ENCODE data around the gene PRKACB. TPM values are rescaled to one million over a fixed set of nuclear protein-coding genes. Genes with fewer than 3 reads are reported as not detected.

The PRKACB gene
- total RNA-seq, 2 experiments from 2014 or later, result 20.1 to 22.7 TPM

DNA sequence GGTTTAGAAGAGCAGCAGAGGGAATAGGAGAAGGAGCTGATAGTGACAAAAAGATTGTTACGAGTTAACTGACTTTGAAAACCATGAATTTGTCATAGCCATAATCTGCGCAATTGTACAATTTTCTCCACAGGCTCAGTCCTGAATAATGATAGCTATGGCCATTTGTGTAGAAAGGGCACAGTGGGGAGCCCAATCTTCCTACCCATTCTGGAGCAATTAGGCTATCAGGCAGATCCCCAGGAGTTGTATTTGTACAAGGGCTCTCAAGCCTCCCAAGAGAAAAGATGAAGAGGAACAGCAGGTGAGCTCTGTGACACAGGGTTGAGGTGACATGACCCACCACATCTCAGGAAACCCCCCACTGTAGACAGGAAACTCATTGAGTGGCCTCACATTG, 115.3 kb downstream of the PRKACB start:
- POLR2A ChIA-PET, result no interaction called here
- CTCF ChIA-PET, result no interaction called here
- Mint-ChIP-seq H3K36me3 (no peaks in the 10 kb centered on the region), H3K4me1 (ENCODE audit: low read depth) (no peaks in the 10 kb centered on the region), H3K9me3 (no peaks in the 10 kb centered on the region), H3K4me3 (no peak overlapping the region), H3K27ac (no peak overlapping the region), H3K27me3 (no peaks in the 10 kb centered on the region)
- intact Hi-C loops (cut with micrococcal nuclease), result no loop called here
- no peak for DNase-seq

DNA sequence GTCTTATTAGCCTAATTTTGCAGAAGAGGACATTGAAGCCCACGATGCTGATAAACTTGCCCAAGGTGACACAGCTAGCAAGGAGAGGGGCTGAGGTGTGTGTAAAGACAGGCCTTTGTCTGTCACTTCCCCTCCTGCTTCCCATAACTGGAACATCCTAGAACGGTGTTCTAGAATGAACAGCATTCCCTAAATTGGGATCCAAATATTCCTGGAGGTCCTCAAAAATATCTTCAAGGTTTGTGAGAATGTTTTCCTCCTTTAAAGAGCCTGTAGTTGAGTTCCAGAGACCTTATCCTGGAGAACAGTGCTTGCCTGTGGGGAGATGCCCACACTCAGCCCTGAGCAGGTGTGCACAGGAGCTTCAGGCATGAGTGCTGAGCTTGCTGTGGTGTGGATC, 115.9 kb downstream of the PRKACB start:
- H3K27ac Mint-ChIP-seq, result no peak overlapping the region
- no peaks in the 10 kb centered on the region for H3K36me3 Mint-ChIP-seq
- no peaks in the 10 kb centered on the region for H3K4me1 Mint-ChIP-seq (ENCODE audit: low read depth)
- no peaks in the 10 kb centered on the region for H3K27me3 Mint-ChIP-seq
- DNase-seq, result no peak
- no peaks in the 10 kb centered on the region for H3K9me3 Mint-ChIP-seq
- ChIA-PET CTCF (no interaction called here), POLR2A (no interaction called here)
- H3K4me3 Mint-ChIP-seq, result no peak overlapping the region
- intact Hi-C loops (cut with micrococcal nuclease), result no loop called here

DNA sequence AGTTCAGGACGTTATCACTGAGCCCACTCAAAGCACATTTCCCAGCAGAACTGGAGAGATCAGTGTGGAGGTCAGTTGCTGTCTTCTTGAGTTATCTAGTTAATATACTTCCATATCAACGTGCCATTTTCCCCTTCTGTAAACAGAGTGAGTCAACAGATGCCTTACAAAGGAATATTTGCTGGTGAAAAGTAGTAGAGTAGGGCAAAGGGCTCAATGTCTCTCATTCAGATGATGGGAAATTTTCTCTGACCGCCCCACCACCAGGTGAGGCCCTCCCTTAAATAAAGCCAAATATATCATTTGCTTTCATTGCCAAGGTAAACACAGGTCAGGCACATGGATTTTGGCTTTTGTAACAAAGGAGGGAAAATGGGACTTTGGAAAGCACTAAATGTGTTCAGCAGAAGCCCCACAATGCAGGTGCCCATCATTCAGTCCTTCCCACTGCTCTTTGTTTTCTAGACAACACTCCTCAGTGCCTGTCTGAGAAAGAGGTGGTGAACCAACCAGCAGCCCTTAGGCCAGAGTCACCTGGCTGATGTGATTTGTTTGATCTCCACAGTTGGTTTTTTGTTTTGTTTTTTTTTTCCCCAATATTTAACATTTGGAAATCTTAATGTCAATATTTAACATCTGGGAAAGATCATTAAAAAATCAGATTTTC, 116.9 kb downstream of the PRKACB start:
- ChIA-PET POLR2A (no interaction called here), CTCF (no interaction called here)
- no peaks in the 10 kb centered on the region for H3K4me1 Mint-ChIP-seq (ENCODE audit: low read depth)
- intact Hi-C loops (cut with micrococcal nuclease), result no loop called here
- H3K9me3 Mint-ChIP-seq, result no peaks in the 10 kb centered on the region
- H3K36me3 Mint-ChIP-seq, result no peaks in the 10 kb centered on the region
- H3K27ac Mint-ChIP-seq, result no peak overlapping the region
- H3K4me3 Mint-ChIP-seq, result no peak overlapping the region
- DNase-seq, result no peak
- H3K27me3 Mint-ChIP-seq, result no peaks in the 10 kb centered on the region

DNA sequence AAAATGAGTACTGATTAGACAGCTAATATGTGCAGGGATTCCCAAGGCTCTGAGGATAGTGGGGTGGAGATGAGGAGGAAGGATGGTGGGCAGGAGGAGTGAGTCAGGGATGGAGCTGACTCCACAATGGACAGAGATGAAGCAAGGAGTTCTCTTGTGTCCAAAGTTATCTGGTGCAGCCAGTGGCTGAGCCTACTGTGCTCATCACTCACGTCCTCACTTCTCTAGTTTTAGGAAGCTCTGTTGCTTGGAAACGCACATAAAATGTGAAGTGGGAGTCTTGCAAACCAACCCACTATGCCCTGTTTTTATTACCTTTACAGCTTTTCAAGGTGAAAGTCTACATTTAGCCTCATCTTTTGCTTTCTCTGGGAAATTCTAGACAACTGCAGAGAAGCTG, 120.9 kb downstream of the PRKACB start:
- H3K36me3 Mint-ChIP-seq, result no peaks in the 10 kb centered on the region
- intact Hi-C loops (cut with micrococcal nuclease), result no loop called here
- ChIA-PET POLR2A (no interaction called here), CTCF (interaction anchor here (1.0 to 1.3 kb wide), 2 partner anchors 177 to 194 kb away, joined by 3 read pairs; no protein-coding TSS in a partner anchor)
- H3K27ac Mint-ChIP-seq, result no peak overlapping the region
- no peak for DNase-seq
- no peaks in the 10 kb centered on the region for H3K27me3 Mint-ChIP-seq
- no peaks in the 10 kb centered on the region for H3K9me3 Mint-ChIP-seq
- no peaks in the 10 kb centered on the region for H3K4me1 Mint-ChIP-seq (ENCODE audit: low read depth)
- no peak overlapping the region for H3K4me3 Mint-ChIP-seq

DNA sequence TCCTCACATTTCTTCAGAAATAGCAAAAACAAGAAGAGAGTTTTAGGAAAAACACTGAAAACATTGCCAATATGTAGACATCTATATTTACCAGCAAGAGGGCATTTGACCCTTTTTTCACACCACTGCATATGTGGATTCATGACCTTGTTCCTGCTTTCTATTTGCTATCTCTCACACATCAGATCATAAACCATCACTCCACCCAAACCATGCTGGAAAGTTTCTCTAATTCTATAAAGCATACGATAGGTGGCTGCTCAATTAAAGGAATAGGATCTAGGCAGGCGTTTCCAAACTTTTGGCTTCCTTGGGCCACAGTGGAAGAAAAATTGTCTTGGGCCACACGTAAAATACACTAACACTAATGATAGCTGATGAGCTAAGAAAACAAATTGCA, 121.8 kb downstream of the PRKACB start:
- Mint-ChIP-seq H3K4me1 (ENCODE audit: low read depth) (peaks cover under 1% of the 10 kb centered on the region), H3K4me3 (no peak overlapping the region), H3K36me3 (no peaks in the 10 kb centered on the region), H3K27me3 (no peaks in the 10 kb centered on the region), H3K27ac (no peak overlapping the region), H3K9me3 (no peaks in the 10 kb centered on the region)
- POLR2A ChIA-PET, result no interaction called here
- intact Hi-C loops (cut with micrococcal nuclease), result no loop called here
- DNase-seq, result no peak
- CTCF ChIA-PET, result no interaction called here

DNA sequence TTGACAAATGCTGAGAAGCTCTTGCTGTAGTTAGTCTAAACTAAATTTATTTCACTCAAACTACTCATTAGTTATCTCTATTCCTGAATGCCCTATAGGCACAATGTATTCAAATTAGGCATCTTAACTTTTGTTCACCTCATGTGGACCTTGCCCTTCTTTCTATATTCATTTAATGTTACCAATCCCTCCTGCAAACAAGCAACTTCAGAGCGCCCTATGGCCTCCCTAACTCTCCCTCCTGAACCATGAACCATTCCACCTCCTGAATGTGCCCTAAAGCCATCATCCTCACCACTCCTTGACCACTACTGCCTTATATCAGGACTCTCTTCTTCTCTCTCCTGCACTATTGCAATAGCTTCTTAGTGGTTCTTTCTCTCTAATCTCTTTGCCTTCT, 122.7 kb downstream of the PRKACB start:
- Mint-ChIP-seq H3K4me3 (no peak overlapping the region), H3K36me3 (no peaks in the 10 kb centered on the region), H3K27me3 (no peaks in the 10 kb centered on the region), H3K4me1 (ENCODE audit: low read depth) (peaks cover 5% of the 10 kb centered on the region), H3K9me3 (no peaks in the 10 kb centered on the region), H3K27ac (no peak overlapping the region)
- POLR2A ChIA-PET, result no interaction called here
- no peak for DNase-seq
- CTCF ChIA-PET, result no interaction called here
- intact Hi-C loops (cut with micrococcal nuclease), result no loop called here

DNA sequence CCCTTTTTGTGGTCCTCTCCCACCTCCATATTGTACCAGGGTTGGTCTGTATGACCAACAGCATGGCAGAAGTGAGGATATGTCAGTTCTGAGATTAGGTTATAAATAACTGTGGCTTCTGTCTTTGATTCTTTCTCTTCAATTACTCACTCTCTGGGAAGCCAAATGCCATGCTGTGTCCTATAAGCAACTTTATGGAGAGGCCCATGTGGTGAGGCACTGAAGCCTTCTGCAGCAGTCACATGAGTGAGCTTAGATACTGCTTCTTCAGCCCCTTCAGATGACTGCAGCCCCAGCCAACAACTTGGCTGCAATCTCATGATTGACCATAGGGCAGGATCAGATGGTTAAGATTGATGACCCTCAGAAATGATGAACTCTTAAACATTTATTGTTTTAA, 123.4 kb downstream of the PRKACB start:
- ChIA-PET POLR2A (no interaction called here), CTCF (no interaction called here)
- intact Hi-C loops (cut with micrococcal nuclease), result no loop called here
- no peak overlapping the region for H3K4me3 Mint-ChIP-seq
- no peak overlapping the region for H3K27ac Mint-ChIP-seq
- H3K27me3 Mint-ChIP-seq, result no peaks in the 10 kb centered on the region
- DNase-seq, result no peak
- H3K4me1 Mint-ChIP-seq (ENCODE audit: low read depth), result peaks cover 5% of the 10 kb centered on the region
- H3K36me3 Mint-ChIP-seq, result no peaks in the 10 kb centered on the region
- H3K9me3 Mint-ChIP-seq, result no peaks in the 10 kb centered on the region

DNA sequence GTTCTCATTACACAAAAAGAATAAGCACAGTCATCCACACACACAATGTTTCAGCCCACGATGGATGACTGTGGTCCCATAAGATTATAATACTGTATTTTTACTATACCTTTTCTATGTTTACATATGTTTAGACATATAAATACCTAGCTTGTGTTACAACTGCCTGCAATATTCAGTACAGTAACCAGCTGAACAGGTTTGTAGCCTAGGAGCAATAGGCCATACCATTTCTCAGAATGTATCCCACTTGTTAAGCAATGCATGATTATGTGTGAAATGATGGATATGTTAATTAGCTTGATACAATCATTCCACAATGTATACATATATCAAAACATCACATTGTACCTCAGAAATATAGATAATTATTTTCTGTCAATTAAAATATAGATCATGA, 124.3 kb downstream of the PRKACB start:
- no peaks in the 10 kb centered on the region for H3K9me3 Mint-ChIP-seq
- H3K36me3 Mint-ChIP-seq, result no peaks in the 10 kb centered on the region
- DNase-seq, result no peak
- no peak overlapping the region for H3K27ac Mint-ChIP-seq
- ChIA-PET CTCF (no interaction called here), POLR2A (no interaction called here)
- H3K4me1 Mint-ChIP-seq (ENCODE audit: low read depth), result peaks cover 5% of the 10 kb centered on the region
- no peak overlapping the region for H3K4me3 Mint-ChIP-seq
- no peaks in the 10 kb centered on the region for H3K27me3 Mint-ChIP-seq
- intact Hi-C loops (cut with micrococcal nuclease), result no loop called here

DNA sequence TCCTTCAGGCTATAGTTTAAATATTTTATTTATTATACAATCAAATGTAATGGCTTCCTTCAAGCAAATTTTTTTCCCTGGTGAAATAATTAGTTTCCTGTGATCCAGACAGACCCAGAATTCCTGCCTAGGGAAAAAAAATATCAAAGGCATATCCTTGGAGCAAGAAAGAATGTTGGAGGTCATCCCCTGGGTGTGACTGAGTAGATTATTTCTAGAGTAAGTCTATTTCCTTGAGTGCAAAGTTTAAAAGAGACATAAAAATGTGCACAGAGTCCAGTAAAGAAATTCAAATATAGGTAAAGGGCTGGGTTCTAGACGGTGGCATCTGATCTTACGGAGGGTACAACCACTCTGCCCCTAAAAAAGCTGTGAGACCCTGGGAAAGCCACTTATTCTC, 125.2 kb downstream of the PRKACB start:
- H3K4me3 Mint-ChIP-seq, result no peak overlapping the region
- no peaks in the 10 kb centered on the region for H3K9me3 Mint-ChIP-seq
- CTCF ChIA-PET, result no interaction called here
- no peak for DNase-seq
- intact Hi-C loops (cut with micrococcal nuclease), result no loop called here
- POLR2A ChIA-PET, result no interaction called here
- H3K27me3 Mint-ChIP-seq, result no peaks in the 10 kb centered on the region
- peaks cover 5% of the 10 kb centered on the region for H3K4me1 Mint-ChIP-seq (ENCODE audit: low read depth)
- no peak overlapping the region for H3K27ac Mint-ChIP-seq
- H3K36me3 Mint-ChIP-seq, result no peaks in the 10 kb centered on the region

DNA sequence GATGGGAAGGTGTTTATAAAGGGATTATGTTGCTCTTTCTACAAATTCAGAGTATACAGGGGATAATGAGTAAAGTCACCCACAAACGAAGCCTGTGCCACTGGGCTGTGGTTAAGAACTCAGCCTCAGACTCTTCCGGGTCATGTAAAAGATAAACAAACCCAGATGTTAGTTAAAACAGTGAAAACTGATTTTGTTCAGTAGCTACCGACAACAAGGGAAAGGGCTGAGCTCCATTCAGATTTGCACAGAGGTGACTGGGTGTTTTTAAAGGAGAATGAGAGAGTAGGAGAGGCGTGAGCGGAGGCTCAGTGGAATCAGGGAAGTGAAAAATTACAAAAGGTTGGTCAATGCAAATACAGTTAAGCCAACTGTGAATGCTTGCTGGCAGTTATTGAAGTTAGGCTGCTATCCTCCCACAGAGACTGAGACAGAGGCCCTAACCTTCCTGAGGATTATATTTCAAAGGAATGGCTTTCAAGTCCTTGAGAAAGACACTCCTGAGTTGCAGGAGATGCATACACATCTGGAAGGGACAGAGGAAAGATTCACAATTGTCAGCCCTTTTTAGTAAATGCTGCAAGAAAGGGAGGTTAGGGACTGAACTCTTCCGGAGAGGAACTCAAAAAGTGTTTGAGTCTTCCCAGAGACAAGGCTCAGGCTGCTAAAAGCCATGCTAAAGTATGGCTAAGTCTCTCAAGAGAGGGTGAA, 127.5 kb downstream of the PRKACB start:
- ChIA-PET CTCF (interaction anchor here (0.6 kb wide), 1 partner anchor 469 kb away, joined by 3 read pairs; no protein-coding TSS in a partner anchor), POLR2A (no interaction called here)
- Mint-ChIP-seq H3K27ac (no peak overlapping the region), H3K27me3 (no peaks in the 10 kb centered on the region), H3K9me3 (no peaks in the 10 kb centered on the region), H3K4me1 (ENCODE audit: low read depth) (peaks cover 5% of the 10 kb centered on the region), H3K36me3 (no peaks in the 10 kb centered on the region), H3K4me3 (no peak overlapping the region)
- intact Hi-C loops (cut with micrococcal nuclease), result no loop called here
- no peak for DNase-seq

DNA sequence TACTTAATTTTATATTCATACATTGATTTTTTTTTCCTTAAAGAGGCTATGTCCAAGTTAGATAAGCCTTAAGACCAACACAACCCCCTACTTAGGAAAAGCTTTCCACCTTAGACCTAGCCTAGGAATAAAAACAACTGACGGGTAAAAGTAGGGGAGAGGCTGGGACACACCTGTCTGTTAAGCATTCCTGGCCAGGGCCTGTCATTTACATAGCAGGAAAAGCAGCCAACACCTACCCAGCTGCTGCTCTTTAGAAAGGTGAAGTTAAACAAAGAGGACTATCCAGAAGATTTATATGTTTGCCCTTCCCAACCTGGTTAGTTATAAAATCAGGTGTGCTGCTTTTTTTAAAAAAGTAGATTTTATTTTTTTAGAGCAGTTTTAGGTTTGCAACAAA, 128.3 kb downstream of the PRKACB start:
- no peak overlapping the region for H3K4me3 Mint-ChIP-seq
- peaks cover 5% of the 10 kb centered on the region for H3K4me1 Mint-ChIP-seq (ENCODE audit: low read depth)
- H3K27ac Mint-ChIP-seq, result no peak overlapping the region
- no peaks in the 10 kb centered on the region for H3K9me3 Mint-ChIP-seq
- POLR2A ChIA-PET, result no interaction called here
- no peak for DNase-seq
- intact Hi-C loops (cut with micrococcal nuclease), result no loop called here
- no peaks in the 10 kb centered on the region for H3K36me3 Mint-ChIP-seq
- CTCF ChIA-PET, result interaction anchor here (0.6 kb wide), 1 partner anchor 469 kb away, joined by 3 read pairs; no protein-coding TSS in a partner anchor
- H3K27me3 Mint-ChIP-seq, result no peaks in the 10 kb centered on the region

DNA sequence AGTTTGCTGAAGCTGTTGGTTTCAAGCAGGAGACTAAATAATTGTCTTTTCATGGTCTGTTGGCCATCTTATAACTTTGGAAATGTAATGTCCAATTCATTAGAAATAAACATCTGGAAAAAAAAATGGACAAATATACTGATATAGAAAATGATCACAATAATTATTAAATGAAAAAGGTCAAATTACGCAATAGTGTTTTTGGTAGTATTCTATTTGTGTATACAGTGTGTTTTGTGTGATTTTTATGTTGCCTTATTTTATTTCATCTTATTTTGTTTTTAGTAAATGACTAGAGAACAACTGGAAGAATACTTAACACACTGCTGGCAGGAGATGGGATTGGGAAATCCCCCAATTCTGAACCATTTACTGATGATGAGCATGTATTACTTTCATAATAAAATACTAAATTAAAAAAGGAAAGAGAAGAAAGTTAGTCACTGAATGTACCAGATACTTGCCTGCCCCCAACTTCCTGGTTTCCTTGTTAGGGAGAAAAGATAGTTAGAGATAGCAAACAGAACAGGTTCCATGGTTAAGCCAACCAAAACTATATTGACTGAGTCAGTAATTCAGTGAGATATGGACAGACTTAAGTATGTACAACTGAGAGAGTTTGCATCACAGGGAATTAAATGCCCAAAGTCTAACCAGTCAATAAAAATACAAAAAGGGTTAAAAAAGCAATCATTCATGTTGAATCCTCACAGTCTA, 133.4 kb downstream of the PRKACB start:
- Mint-ChIP-seq H3K27ac (no peak overlapping the region), H3K9me3 (no peaks in the 10 kb centered on the region), H3K36me3 (no peaks in the 10 kb centered on the region), H3K4me1 (ENCODE audit: low read depth) (no peaks in the 10 kb centered on the region), H3K4me3 (no peak overlapping the region), H3K27me3 (peaks cover 2% of the 10 kb centered on the region)
- intact Hi-C loops (cut with micrococcal nuclease), result no loop called here
- DNase-seq, result no peak
- ChIA-PET POLR2A (no interaction called here), CTCF (no interaction called here)

DNA sequence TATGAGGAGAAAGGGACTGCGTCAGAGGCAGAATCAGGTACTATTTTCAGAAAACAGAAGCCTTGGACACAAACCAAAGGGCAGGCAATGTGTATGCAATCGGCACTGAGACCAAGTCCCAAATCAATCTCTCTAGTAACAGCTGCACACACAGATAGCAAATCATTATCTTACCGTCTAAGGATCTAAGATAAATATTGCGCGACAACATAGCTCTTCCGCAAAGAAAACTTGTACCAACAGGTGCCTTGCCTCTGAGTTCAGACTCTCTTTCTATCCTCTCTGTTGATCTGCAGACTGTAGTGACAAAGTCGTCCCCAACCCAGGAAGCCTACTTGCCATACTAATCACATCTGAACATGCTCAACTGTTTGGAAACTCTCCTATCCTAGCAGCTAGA, 134.8 kb downstream of the PRKACB start:
- H3K4me1 Mint-ChIP-seq (ENCODE audit: low read depth), result no peaks in the 10 kb centered on the region
- no peaks in the 10 kb centered on the region for H3K36me3 Mint-ChIP-seq
- ChIA-PET POLR2A (no interaction called here), CTCF (no interaction called here)
- no peak overlapping the region for H3K27ac Mint-ChIP-seq
- H3K4me3 Mint-ChIP-seq, result no peak overlapping the region
- peaks cover 5% of the 10 kb centered on the region for H3K27me3 Mint-ChIP-seq
- H3K9me3 Mint-ChIP-seq, result no peaks in the 10 kb centered on the region
- DNase-seq, result no peak
- intact Hi-C loops (cut with micrococcal nuclease), result no loop called here
